GM19099 (cell line): ENCODE data around the gene BCAP29.

Source experiments
- POLR2A ChIP-seq: IDR thresholded peaks from 3 replicates; pipeline ENCODE4 v1.6.1; 2011; ENCODE audit warnings: low read depth; ENCODE audit not compliant: insufficient read length; ENCODE audit errors: extremely low read depth

Gene BCAP29

DNA sequence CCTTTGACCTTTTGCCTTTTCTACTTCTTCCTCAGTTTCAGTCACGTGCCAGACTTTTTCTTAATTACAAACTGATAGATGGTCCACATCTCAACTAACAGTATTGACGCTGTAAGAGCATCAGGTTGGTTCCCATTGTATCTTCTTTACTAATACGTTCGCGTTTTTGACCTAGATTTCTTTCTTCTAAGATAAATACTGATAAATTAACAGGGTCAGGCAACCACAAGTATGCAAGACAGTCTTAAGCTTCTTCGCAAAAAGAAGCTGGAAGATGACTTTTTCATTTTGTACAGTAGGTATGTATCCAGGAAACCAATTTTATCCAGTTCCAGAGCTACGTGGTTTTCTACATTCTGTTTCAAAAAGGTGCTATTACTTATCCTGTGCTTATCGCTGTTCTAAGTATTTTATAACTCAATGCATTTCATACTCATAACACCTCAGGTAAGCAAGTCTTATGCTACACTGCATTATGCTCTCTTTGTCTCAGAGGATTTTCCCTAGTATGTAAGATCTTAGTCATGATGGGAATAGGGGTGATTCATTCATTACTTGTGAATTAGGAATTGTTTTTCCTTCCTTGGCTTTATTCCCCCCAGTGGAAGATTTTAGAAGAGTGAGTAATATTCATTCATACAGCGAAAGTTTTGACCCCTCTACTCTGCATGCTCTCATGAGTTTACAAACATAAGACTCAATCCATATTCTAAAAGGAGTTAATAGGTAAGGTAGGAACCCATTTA, 15.3 kb upstream of the BCAP29 start:
- no peak for TF ChIP-seq POLR2A

- no peak for TF ChIP-seq POLR2A
Observed at GRCh38 chr7:107570298-107570697, 9.7 kb upstream of the BCAP29 start.

DNA sequence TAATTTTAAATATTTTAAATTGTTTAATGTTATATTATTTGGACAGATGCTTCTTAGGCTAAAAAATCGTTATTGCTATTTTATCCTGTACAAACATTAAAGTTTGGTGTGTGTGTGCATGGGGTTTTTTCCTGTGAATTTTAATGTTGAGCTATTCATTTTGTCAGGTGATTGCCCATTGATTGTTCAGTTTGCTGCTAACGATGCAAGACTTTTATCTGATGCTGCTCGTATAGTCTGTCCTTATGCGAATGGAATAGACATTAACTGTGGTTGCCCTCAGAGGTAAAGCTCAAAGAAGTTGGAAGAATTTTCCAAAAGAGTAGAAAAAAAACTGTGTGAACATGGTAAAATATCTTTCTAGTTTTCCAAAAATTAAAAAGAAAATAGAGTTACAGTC, 6.5 kb upstream of the BCAP29 start:
- TF ChIP-seq POLR2A: no peak

- no peak for TF ChIP-seq POLR2A
Observed at GRCh38 chr7:107579554-107579884, 527 bp upstream of the BCAP29 start.

DNA sequence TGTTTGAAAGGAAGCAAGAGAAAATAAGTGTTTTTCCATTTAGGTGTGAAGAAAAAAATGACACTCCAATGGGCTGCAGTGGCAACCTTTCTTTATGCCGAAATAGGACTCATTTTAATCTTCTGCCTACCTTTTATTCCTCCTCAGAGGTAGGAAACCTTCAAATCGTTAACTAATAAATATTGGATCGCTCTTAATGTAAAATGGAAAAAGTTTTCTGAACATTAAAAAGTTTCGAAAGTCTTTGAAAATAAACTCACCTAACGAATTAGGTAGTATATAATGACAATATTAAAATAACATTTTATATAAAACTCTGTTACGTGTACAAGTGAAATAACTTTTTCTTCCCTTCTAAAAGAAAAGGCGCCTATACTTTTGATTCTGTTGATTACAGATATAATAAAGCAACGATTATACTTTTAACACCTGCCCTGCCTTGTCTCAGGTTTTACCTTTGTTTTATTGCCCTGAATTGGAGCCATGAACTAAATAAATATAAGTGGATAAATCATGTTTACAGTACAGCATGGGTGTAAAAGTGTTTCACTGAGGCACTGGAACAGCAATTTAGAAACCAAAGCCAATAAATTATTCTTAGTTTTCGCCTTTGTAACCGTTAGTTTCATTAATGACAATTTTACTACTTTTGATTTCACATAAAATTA, 804 bp downstream of the BCAP29 start:
- TF ChIP-seq POLR2A: no peak

GRCh38 chr7:107581387-107582013, 1.5 kb downstream of the BCAP29 start:
- TF ChIP-seq POLR2A: no peak

DNA sequence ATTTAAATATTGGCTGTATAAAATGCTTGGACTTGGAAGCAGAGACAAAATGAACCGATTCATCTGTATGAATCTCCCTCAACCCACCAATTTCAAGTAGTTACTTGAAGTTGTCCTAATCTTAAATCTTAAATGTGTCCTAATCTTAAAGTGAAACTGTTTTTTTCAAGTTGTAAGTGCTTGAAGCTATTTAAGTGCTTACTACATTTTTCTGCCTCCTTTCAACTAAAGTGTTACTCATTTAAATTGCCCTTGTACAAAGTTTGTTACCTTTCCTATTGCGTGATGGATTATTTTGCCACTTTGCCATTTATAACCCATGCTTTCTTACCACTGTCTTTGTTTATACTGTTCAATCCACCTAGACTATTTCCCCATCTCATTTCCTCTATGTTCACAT, 2.8 kb downstream of the BCAP29 start:
- TF ChIP-seq POLR2A: no peak

- no peak for TF ChIP-seq POLR2A
Observed at GRCh38 chr7:107584716-107585115, 4.7 kb downstream of the BCAP29 start.

DNA sequence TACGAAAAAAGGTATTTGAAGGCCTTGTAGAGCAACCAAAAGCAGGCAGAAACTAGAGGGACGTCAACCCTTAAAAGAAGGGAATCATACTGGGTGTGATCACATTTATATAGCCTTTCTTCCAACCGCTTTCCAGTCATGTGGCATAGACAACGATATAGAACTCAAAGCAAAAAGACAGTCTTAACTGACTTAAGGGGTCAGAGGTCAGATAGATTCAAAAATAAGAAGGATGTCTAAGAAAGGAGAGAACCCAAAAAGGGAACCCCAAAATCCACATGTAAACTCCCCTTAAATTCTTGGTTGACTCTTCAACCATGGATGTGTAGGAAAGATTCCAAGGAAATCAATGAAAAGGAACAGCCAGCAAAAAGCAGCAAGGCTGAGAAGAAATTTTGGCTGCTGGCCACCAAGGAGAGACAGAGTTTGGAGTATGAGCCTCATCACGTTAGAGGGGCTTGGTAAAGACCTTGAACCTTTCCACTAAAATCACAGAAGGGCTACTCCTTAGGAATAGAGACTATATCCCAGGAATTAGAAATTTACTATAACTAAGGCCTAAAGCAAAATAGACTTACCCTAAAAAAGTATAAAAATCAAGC, 8.6 kb downstream of the BCAP29 start:
- no peak for TF ChIP-seq POLR2A

DNA sequence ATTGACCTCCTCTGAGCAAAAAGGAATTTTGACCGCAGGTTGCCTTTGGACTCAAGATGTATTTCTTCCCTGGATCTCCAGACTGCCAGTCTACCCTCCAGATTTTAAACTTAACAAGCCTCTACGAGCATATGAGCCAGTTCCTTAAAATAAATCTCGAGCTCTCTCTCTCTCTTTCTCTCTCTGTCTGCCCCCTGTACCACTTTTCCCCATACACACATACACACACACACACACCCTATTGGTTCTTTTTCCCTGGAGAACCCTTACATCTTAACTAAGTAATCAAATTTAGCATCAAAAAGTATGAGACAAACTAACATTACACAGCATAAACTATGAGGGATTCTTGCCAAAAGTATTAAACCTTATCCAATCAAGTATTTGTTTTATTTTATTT, 11.4 kb downstream of the BCAP29 start:
- TF ChIP-seq POLR2A: no peak

DNA sequence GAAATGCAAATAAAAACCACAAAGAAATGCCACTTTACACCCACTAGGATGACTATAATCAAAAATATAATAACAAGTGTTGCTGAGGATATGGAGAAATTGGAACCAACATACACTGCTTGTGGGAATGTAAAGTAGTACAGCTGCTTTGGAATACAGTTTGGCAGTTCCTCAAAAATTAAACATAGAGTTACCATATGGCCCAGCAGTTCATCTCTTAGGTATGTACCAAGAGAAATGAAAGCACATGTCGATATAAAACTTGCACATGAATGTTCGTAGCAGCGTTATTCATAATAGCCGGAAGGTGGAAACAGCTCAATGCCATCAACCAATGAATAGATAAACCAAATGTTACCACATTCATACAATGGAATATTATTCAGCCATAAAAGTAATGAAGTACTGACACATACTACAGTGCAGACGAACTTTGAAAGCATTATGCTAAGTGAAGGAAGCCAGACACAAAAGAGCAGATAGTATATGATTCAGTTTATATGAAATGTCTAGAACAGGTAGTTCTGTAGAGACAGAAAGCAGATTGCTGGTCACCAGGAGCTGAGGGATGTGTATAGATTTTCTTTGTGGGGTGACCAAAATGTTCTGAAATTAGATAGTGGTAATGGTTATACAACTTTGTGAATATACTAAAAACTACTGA, 12.4 kb downstream of the BCAP29 start:
- TF ChIP-seq POLR2A: no peak

DNA sequence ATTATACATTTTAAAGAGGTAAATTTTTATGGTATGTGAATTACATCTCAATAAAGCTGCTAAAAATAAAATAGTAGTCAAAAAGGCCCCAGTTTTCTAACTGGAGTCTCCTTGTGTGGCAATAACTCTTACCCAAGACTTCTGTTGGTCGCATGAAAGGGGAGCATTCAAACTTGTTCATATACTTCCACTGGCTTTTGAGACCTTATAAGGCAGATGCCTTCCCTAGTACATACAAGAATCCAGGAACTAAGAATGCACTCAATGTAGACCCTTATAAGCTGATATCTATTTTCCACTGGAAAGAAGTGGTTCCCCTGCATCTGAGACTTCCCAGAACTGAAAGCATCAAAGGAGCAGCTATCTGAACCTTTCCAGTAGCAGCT, 13.0 kb downstream of the BCAP29 start:
- no peak for TF ChIP-seq POLR2A

GRCh38 chr7:107594961-107595737, 15.1 kb downstream of the BCAP29 start:
- TF ChIP-seq POLR2A: no peak

- no peak for TF ChIP-seq POLR2A
Observed at GRCh38 chr7:107596881-107597581, 17.0 kb downstream of the BCAP29 start.

DNA sequence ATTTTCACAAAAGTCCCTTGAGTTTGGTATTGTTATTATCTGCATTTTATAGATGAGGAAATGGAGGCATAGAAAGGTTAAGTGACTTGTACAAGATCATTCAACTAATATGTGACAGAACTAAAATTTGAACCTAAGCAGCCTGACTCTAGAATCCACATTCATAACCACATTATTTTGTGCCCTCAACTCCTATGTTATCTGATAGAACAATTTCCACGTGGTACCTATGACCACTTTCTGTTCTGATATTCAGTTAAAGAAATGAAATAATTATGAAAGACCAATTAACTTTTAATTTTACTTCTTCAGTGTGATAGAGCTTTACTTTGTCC, 17.5 kb downstream of the BCAP29 start:
- no peak for TF ChIP-seq POLR2A

DNA sequence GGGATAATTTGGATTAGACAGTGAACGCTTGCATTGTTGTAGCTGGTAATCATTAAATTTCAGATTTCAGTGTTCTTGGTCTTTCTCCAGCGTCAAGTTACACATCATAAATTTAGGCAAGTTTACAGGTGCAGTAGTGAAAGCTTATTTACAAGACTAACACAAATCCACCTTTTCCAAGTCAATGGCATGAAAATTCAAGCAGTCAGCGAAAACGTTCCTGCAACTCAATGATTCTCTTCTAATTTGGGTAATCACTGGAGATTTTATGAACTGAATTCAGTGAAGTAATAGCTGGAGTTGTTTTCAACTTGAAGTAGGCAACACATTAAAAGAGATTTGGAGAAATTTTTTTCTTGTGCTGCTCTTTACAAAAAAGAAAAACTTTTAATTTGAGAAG, 17.9 kb downstream of the BCAP29 start:
- no peak for TF ChIP-seq POLR2A
